ENCODE data around the gene FLYWCH2.
A peak's percentile ranks its signal among the peaks of the same experiment; 100 is the strongest.

The FLYWCH2 gene

GRCh38 chr16:2857451-2858244 is 25.4 kb upstream of the FLYWCH2 start, which contains the start of gene PRSS22:
TSS of gene PRSS22 (minus strand) at chr16:2858170. CDS start at chr16:2858104, 66 bp downstream.
- POLR2A ChIA-PET, result no interaction called here
- DNase-seq (ENCODE audit: extremely low spot score), result peak; percentile 7
- CTCF ChIA-PET, result interaction anchor here (0.6 kb wide), 1 partner anchor 114 kb away, joined by 3 read pairs; no protein-coding TSS in a partner anchor
- TF ChIP-seq BHLHE40 (IDR thresholded peaks at IDR 0.05; ENCODE audit: borderline replicate concordance), result no peak

DNA sequence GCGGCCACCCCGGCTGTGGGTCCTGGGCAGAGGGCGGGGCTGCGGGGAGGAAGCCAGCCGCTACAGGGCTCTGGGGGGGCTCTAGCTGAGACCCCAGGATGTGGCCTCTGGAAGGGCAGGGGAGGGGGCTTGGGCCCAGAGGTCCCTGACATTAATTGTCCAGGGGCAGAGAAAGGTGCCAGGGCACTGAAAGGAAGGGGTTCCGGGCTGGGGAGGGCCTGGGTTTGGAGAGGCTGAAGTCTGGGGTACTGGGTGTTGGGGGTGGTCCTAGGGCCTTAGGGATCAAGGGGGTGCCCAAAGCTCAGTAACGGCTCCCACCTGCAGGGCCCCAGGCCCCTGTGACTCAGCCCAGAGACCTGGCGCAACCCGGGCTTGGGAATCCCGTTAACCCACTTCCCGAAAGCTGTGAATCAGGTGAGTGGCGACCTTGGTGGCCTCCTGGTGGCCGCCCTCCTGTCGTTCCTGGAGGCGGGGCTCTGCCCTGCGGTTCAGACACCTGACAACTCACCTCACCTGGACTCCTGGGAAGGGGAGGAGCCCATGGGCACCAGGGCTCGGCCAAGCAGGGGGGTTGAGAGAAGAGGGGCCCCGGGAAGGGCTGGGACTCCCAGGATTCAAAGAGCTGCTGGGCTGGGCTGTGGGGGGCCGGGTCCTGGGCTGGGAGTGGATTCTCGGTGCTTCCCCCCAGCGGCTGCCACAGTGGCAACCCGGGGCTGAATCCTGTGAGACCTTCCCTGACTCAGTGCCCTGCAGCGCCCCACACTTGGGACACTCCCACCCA is 24.6 kb upstream of the FLYWCH2 start:
- DNase-seq (ENCODE audit: extremely low spot score), result peak; percentile 5
- ChIA-PET POLR2A (interaction anchor here (1.1 kb wide), 1 partner anchor 10 kb away, joined by 4 read pairs; no protein-coding TSS in a partner anchor), CTCF (no interaction called here)
- no peak for TF ChIP-seq FOXK2 (IDR thresholded peaks at IDR 0.05)
- TF ChIP-seq NFRKB (IDR thresholded peaks at IDR 0.05), result no peak
- no peak for TF ChIP-seq FOXA1 (IDR thresholded peaks at IDR 0.05)
- no peak for TF ChIP-seq ZNF384 (IDR thresholded peaks at IDR 0.05)
- TF ChIP-seq TARDBP (IDR thresholded peaks at IDR 0.05), result no peak
- no peak for TF ChIP-seq L3MBTL2 (conservative IDR thresholded peaks at IDR 0.05)
- no peak for TF ChIP-seq CTBP1 (IDR thresholded peaks at IDR 0.05; ENCODE audit: borderline replicate concordance)
- TF ChIP-seq FOXM1 (IDR thresholded peaks at IDR 0.05; ENCODE audit: borderline replicate concordance), result no peak
- TF ChIP-seq LEF1 (IDR thresholded peaks at IDR 0.05; ENCODE audit: borderline replicate concordance), result no peak
- TF ChIP-seq ELF4 (IDR thresholded peaks at IDR 0.05), result no peak
- no peak for TF ChIP-seq SUZ12 (IDR thresholded peaks at IDR 0.05)
- TF ChIP-seq BHLHE40 (IDR thresholded peaks at IDR 0.05; ENCODE audit: borderline replicate concordance), result no peak
- no peak for TF ChIP-seq PKNOX1 (IDR thresholded peaks at IDR 0.05)
- no peak for TF ChIP-seq ARNT (IDR thresholded peaks at IDR 0.05)
- no peak for TF ChIP-seq SP1 (IDR thresholded peaks at IDR 0.05)
- no peak for TF ChIP-seq HDGF (IDR thresholded peaks at IDR 0.05; ENCODE audit: borderline replicate concordance)

DNA sequence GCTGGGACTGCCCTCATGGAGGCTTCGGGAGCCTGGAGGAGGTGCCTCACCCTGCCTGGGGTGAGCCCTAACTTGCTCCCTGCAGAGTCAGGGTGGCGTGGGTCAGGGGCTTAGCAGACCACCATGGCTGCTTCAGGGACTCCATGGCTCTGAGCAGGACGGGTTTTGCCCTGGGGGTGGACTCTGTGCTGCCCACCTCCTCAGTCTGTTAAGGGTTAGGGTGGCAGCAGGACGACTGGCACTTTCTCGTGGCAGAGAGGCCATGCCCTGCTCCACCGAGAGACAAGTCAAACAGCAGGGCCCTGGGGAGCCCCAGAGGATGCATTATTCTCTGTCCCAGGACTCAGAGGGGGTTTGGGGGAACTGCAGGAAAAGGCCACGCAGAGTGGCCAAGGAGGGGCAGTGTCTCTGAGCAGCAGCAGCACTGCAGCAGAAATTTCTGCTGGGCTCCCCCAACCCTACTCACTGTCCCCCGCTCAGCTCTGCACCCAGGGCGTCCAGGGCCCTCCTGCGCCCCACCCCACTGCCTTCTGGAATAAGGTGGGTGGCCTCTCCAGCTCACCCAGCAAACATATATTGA is 23.2 kb upstream of the FLYWCH2 start:
- TF ChIP-seq FOXM1 (IDR thresholded peaks at IDR 0.05; ENCODE audit: borderline replicate concordance) (no peak), HDGF (IDR thresholded peaks at IDR 0.05; ENCODE audit: borderline replicate concordance) (no peak), FOXK2 (IDR thresholded peaks at IDR 0.05) (no peak), ARNT (IDR thresholded peaks at IDR 0.05) (no peak), PKNOX1 (IDR thresholded peaks at IDR 0.05) (no peak), LEF1 (IDR thresholded peaks at IDR 0.05; ENCODE audit: borderline replicate concordance) (no peak), ZNF384 (IDR thresholded peaks at IDR 0.05) (no peak), ELF4 (IDR thresholded peaks at IDR 0.05) (no peak), CTBP1 (IDR thresholded peaks at IDR 0.05; ENCODE audit: borderline replicate concordance) (no peak), NFRKB (IDR thresholded peaks at IDR 0.05) (no peak), FOXA1 (IDR thresholded peaks at IDR 0.05) (no peak), L3MBTL2 (conservative IDR thresholded peaks at IDR 0.05) (no peak), SP1 (IDR thresholded peaks at IDR 0.05) (no peak), BHLHE40 (IDR thresholded peaks at IDR 0.05; ENCODE audit: borderline replicate concordance) (no peak), TARDBP (IDR thresholded peaks at IDR 0.05) (no peak), SUZ12 (IDR thresholded peaks at IDR 0.05) (no peak)
- DNase-seq (ENCODE audit: extremely low spot score), result no peak
- CTCF ChIA-PET, result interaction anchor here (0.6 kb wide), 1 partner anchor 68 kb away, joined by 6 read pairs; no protein-coding TSS in a partner anchor
- POLR2A ChIA-PET, result no interaction called here

DNA sequence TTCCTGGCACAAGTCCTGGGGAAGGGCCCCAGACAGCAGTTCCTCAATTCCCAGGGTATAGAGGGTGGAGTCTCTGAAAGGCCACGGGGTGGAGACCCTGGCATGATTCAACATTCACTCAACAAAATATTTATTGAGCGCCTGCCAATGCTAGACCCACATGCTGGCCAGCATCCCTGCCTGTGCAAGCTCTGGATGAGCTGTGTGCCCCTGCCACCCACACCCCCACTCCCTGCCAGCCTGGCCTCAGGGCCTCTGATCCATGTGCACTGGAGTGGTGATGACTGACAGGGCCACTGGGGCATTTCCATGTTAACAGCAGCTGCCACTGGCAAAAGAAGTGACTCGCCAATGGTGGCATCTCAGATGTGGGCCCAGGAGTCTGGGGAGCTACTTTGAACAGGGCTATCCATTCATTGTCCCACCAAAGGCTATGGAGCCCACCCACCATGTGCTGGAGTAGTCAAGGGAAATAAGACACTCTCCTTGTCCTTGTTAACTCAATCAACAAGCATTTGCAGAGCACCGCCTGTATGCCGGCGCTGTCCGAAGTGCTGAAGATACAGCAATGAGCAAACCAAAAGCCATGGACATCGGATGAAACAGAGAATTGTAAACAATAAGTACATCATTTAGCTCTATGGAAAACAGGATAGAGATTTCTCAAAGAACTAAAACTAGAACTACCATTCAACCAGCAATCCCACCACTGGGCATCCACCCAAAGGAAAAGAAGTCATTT is 22.0 kb upstream of the FLYWCH2 start:
- no peak for DNase-seq (ENCODE audit: extremely low spot score)
- no peak for TF ChIP-seq LEF1 (IDR thresholded peaks at IDR 0.05; ENCODE audit: borderline replicate concordance)
- TF ChIP-seq HDGF (IDR thresholded peaks at IDR 0.05; ENCODE audit: borderline replicate concordance), result no peak
- TF ChIP-seq FOXM1 (IDR thresholded peaks at IDR 0.05; ENCODE audit: borderline replicate concordance), result no peak
- TF ChIP-seq FOXK2 (IDR thresholded peaks at IDR 0.05), result no peak
- no peak for TF ChIP-seq SP1 (IDR thresholded peaks at IDR 0.05)
- TF ChIP-seq PKNOX1 (IDR thresholded peaks at IDR 0.05), result no peak
- TF ChIP-seq CTBP1 (IDR thresholded peaks at IDR 0.05; ENCODE audit: borderline replicate concordance), result no peak
- TF ChIP-seq FOXA1 (IDR thresholded peaks at IDR 0.05), result no peak
- TF ChIP-seq NFRKB (IDR thresholded peaks at IDR 0.05), result no peak
- no peak for TF ChIP-seq TARDBP (IDR thresholded peaks at IDR 0.05)
- no peak for TF ChIP-seq ELF4 (IDR thresholded peaks at IDR 0.05)
- TF ChIP-seq L3MBTL2 (conservative IDR thresholded peaks at IDR 0.05), result no peak
- ChIA-PET POLR2A (no interaction called here), CTCF (interaction anchor here (0.6 kb wide), 1 partner anchor 51 kb away, joined by 3 read pairs; the partner anchor contains the start of gene FLYWCH1)

DNA sequence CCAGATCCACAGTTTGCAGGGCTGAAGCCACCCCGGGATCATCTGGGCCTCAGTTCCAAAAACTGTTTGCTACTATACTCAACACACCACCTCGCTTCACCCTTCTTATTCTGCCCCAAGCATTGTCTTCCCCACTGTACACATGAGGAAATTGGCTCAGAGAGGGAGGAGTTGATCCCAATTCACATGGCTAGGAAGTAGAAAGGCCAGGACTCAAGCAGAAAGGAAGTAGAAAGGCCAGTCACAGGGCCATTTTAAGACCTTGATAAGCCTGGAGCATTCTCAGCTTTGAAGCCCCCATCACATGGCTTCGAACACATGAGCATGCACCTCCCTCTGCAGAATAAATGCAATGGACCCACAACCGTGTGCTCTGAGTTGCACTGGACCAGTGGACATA is 17.4 kb upstream of the FLYWCH2 start:
- no peak for TF ChIP-seq SP1 (IDR thresholded peaks at IDR 0.05)
- no peak for TF ChIP-seq PKNOX1 (IDR thresholded peaks at IDR 0.05)
- TF ChIP-seq FOXK2 (IDR thresholded peaks at IDR 0.05), result no peak
- TF ChIP-seq LEF1 (IDR thresholded peaks at IDR 0.05; ENCODE audit: borderline replicate concordance), result no peak
- no peak for TF ChIP-seq CTBP1 (IDR thresholded peaks at IDR 0.05; ENCODE audit: borderline replicate concordance)
- TF ChIP-seq NFRKB (IDR thresholded peaks at IDR 0.05), result no peak
- no peak for TF ChIP-seq SUZ12 (IDR thresholded peaks at IDR 0.05)
- POLR2A ChIA-PET, result no interaction called here
- CTCF ChIA-PET, result interaction anchor here (0.6 kb wide), 1 partner anchor 51 kb away, joined by 5 read pairs; no protein-coding TSS in a partner anchor
- no peak for DNase-seq (ENCODE audit: extremely low spot score)

Data from HEK293T (cell line).